HG03460 (cell line): ENCODE results near the gene SPACA6.

Source experiments
- ATAC-seq: cut with Tn5 transposase; IDR thresholded peaks from one replicate; pipeline ENCODE4 v1.9.1; 2021; ENCODE audit not compliant: unreplicated experiment

SPACA6 gene

DNA sequence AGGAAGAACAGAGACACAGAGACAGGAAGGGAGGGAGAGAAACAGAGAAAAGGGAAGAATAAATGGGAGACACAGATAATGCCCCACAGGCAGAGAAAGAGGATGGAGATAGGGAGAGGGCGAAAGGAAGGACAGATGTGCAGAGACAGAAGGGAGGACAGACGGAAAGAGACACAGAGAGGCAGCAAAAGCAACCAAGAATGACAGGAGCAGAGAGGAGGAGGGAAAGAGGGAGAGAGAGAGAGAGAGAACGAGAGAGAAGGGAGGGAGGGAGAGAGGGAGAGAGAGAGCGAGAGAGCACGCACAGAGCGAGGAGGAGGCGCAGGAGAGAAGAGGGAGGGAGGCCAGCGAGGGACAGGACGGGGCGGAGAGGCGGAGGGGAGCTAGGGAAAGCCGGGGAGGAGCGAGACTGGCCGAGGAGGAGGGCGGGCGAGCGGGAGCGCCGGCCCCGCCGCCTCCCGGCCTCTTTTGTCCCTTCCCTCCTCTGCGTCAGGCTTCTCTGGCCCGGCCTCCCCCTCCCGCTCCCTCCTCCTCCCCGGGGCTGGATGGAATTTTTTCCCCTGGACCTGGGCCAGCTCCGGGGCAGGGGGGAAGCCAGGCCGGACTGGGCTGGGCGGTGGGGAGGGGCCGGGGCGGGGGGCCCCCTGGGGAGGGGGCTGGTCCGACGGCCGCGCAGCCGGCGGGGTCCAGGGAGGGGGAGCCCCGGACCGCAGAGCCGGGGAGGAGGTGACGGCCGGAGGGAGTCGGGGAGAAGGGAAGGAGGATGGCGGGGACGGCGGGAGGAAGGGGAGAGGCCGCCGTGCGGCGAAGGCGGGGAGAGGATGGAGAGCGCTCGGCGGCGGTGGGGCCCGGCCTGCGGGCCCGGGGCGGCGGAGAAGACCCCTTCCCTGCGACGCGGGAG, 4.2 kb upstream of the SPACA6 start:
- no peak for ATAC-seq

DNA sequence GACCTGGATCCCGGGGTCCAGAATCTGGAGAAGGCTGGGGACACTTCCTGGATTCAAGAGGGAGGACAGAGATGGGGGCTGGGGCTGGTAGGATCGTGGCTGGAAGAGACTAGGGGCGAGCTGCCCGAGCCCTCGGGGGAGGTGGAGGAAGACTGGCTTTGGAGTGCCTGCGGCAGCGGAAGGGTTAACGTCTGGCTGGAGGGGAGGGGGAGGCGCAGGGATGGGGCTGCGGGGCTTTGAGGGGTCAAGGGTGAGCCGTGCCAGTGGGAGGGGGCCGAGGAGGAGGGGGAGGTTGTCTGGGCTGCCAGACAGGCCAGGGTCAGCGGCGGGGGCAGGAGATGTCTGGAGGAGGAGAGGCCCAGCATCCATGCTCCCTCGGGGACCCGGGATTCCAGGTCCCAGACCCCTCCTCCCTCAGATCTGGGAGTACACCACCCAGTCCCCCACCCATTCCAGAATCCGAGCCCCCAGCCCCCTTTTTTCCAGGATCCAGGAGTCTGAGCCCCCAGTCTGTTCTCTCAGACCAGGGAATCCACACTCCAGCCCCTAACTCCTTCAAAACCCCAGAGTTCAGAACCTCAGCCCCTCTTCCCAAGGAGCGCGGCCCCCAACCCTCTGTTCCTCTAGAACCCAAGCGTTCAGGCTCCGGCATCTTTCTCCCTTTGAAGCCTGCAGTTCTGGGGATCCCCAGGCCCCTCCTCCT, 3.2 kb upstream of the SPACA6 start:
- no peak for ATAC-seq

DNA sequence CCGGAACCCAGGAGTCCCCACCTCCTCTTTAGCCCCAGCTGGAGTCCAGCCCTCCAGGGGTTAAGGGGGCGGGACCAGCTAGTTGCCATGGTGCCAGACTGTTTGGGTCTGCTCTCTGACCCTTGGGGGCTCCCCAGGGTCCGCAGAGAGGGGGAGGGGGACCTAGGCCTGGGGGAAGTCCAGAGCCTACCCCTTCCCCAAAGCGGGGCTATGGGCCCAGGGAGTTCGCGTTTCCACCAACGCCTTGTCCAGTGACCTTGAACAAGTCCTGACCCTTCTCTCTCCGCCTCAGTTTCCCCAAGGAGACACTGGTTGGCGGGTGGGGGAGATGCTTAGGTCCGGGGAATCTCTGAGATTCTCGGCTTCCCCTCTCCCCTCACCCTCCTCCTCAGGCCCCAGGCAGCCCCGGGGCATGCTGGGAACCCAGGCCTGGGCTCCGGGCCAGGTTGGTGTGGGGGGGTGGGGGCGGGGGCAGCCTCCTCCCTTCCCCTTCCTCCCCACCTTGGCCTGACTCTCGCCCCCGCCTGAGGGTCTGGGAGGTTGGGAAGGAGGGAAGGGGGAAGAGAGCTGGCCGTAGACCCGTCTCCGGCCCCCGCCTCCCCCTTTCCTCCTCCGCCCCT, 2.6 kb upstream of the SPACA6 start:
- no peak for ATAC-seq

DNA sequence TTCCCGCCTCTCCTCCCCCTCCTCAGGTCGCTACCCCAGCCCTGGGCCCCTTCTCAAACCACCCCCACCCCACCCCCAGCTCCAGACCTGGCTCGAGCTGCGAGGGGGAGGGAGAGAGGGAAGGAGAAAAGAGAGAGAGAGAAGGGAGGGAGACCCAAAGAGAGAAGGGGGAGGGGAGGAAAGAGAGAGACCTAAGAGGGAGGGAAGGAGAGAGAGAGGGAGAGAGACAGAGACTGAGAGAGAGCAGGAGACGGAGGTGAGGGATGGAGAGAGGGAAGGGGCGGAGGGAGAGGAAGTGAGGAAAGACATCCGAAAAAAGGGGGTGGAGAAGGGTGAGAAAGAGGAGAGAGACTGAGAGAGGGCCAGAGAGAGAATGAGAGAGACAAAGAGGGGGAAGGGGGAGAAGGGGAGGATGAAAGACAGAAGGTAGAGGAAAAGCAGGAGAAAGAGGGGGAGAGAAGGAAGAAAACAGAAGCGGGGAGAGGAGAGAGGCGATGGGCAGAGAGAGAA, 2.0 kb upstream of the SPACA6 start:
- no peak for ATAC-seq

DNA sequence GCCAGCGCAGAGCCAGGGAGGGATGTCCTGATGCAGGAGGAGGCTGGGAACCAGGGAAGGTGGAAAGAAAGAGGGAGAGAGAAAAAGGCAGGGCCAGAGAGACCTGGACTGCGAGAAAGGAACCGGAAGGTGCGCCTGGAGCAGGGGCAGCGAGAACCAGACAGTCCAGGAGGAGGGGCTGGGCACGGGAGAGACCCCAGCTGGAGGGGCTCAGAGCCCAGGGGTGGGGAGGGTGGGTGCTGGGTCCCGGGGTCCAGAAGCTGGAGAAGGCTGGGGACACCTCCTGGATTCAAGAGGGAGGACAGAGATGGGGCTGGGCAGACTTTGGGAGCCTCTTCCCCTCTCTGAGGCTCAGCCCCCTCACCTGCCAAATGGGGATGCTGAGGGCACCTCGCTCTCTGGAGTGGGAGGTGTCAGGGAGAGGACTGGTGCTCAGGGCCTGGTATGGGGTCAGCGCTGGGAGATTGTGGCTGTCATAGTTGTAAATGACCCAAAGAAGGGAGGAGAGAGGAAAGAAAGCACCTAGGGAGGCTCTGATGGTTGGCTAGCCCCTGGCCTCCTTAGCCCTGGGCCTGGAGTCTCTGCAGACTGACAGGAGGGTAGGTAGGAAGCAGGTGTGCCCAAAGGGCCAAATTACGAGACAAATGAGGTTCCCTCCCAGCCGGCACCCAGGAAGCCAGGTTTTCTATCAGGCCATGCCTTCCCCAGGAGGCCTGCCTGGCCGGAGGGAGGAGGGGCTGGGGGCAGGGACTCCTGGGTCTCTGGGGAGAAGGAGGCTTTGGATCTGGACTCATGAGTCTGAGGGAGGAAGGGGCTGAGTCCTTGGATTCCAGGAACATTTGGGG, 1.3 kb upstream of the SPACA6 start:
- ATAC-seq, result no peak

DNA sequence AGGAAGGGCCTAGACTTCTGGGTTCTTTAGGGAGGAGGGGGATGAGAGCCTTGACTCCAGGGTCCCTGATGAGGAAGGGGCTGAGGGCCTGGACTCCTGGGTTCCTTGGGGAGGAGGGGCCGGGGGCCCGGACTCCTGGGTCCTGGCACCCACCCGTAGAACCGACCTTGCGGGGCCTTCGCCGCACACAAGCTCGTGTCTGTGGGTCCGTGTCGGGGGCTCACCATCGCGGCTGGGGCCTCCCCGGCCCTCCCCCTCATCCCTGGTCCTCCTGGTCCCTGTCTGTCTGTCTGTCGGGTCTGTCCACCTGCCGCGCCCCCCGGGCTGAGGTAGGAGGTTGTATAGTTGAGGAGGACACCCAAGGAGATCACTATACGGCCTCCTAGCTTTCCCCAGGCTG, 662 bp upstream of the SPACA6 start:
- ATAC-seq, result no peak

DNA sequence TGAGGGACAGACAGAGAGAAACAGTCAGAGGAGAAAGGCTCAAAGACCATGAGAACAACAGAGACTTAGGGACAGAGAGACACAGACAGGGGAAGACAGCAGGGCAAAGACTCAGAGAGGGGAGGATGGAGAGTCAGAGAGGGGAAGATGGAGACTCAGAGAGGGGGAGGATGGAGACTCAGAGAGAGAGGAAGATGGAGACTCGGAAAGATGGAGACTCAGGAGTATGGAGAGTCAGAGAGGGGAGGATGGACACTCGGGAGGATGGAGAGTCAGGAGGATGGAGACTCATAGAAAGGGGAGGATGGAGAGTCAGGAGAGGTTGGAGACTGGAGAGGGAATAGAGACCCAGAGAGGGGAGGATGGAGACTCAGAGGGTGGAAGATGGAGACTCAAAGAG, 689 bp downstream of the SPACA6 start:
- no peak for ATAC-seq

DNA sequence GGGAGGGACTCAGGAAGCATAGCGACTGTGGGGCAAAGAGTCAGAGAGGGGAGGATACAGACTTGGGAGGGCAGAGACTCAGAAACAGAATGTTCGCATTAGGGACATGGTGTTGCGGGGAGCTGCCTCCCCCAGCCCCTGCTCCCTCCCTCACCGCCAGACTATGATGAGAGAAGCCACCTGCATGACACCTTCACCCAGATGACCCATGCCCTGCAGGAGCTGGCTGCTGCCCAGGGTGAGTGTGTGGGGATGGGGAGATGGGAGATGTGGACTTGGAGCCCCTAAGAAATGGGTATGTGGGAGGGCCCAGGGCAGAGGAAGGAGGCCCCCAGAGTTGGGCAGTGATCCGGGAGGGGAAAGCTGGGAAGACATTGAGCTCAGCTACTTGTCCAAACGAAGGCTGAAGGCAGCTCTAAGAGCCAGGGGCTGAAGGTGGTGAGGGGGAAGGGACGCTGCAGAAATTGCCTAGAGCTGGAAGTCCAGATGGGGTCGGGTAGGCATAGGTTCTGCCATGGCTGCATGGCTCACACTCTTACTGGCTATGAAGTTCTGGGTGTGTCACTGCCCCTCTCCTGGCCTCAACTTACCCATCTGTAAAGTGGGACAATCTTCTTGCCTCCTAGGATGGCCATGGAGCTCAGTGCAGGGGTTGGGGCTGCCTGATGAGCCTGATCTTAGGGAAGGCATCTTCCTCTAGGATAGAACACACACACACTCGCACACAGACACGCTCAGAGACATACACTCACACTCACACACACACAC, 1.4 kb downstream of the SPACA6 start:
- no peak for ATAC-seq

DNA sequence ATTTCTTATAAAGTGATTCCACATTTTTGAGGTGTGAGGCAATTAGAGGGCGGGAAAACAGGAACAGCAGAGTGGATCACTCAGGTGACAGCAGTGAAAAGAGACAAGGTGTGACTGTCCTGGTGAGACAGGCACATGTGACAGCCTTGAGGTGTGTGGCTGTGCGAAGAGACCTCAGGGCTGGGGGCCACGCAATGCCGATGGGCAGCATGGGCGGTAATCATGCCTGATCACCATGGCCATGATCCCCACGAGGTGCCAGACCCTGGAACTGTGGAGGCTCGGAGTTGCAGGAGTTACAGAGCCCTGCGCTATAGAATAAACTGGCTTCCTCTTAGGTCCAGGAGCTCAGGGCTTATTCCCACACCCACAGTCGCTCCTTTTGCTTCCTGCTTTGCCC, 2.0 kb downstream of the SPACA6 start:
- no peak for ATAC-seq

DNA sequence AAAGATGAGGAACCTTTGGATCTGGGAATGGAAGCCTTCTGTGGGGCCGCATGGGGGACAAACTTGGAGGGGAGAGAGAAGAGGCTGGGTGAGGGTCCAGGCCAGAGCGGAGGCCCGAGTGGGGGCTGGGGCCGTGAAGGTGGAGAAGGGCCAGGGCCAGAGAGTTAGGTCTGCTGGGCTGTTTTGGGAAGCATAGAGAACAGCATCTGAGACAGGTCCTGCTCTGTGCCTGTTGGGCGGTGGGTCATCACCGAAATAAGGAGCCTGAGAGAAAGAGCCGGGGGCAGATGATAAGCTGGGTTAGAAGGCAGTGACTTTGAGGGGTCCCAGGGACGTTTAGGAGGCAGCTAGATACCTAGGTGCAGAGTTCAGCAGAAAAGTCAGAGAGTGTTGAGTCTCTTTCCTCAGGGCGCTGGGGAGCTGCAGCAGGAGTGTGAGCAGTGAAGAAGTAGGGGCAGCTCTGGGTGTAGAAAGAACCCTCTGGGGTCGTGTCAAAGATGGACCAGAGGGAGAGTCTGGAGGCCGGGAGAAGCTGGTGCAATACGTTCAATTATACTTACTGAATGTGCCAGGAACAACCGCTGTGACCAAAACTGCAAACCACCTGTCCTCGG, 2.7 kb downstream of the SPACA6 start:
- no peak for ATAC-seq

DNA sequence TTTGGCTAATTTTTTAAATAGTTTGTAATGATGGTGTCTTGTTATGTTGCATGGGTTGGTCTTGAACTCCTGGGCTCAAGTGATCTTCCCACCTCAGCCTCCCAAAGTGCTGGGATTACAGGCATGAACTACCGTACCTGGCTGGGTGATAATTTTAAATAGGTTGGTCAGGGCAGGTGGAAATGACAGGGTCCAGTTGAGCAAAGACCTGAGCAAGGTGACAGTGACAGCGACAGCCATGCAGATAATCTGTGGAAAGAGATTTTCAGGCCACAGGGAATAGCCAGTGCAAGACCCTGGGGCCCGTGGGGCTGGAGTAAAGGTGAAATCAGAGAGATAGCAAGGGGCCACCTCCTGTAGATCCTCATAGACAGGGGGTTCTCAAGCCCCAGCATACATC, 3.5 kb downstream of the SPACA6 start:
- ATAC-seq, result no peak

DNA sequence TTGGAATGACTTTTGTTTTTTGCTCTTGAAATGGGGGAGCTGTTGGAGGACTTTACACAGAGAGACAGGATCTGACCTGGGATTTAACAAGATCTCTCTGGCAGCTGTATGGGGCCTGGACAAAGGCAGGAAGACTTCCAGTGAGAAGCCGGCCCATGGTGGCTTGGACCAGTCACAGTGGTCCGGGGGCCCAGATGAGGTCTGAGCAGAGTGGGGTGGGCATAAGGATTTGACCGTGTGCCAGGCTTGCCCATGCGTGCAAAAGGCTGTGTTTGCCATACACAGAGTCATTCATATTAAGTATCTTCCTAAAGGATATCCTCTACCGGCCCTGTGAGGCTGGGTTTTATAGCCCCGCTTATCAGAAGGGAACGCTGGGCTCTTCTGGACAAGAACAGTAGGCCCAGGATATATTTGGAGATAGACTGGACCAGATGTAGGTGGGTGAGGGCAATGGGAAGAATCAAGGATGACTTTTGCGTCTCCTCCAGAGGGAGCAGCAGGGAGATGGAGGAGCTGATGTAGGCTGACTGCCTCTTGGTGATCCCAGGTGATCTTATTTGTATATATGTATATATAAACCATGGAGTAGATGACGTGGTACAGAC, 4.1 kb downstream of the SPACA6 start:
- ATAC-seq, result no peak

DNA sequence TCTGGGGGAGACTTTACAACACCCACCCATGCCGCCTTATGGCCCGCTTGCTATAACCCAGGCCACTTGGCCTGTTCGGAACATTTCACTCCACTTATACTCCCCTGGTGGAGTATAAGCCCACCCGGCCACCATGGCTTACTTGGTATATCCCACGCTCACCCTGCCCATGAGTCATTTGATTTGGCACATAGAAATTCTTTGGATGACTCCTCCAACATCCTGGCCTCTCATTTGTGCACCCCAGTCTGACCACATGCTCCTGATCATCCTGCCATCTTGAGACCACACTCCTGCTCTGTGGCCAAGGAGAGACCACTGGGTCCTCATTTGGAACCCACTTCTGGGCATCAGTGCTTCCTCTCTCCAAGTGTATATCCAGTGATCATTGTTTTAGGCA, 5.2 kb downstream of the SPACA6 start:
- no peak for ATAC-seq

DNA sequence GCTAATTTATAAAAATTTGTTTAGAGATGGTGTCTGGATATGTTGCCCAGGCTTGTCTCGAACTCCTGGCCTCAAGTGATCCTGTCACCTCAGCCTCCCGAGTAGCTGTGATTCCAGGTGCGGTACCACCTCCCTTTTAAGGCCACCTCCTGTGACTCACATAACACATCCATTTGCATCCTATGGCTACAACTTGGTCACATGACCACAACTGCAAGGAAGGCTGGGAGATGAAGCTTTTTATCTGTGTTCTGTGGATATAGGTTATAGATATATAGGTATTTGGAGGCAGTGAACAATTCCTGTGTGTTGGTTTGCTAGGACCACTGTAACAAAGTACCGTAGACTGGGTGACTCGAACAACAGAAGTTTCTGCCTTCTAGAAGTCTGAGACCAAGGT, 6.0 kb downstream of the SPACA6 start:
- no peak for ATAC-seq

DNA sequence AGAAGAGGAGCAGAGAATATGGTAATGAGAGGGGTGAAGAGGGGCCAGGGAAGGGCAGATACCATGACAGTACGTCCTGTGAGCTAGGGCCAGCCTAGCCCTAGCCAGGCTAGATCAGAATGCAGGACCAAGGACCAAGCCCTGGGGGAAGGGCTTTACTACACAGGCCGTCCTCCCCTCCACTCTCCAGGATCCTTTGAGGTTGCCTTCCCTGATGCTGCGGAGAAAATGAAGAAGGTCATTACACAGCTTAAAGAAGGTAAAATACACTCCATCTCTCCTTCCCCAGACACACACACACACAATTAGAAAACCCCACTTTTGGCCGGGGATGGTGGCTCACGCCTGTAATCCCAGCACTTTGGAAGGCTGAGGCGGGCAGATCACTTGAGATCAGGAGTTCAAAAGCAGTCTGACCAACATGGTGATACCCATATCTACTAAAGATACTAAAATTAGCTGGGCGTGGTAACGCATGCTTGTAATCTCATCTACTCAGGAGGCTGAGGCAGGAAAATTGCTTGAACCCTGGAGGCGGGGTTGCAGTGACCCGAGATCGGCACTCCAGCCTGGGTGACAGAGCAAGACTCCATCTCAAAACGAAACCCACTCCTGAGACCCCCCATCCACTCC, 8.5 kb downstream of the SPACA6 start:
- ATAC-seq, result no peak

DNA sequence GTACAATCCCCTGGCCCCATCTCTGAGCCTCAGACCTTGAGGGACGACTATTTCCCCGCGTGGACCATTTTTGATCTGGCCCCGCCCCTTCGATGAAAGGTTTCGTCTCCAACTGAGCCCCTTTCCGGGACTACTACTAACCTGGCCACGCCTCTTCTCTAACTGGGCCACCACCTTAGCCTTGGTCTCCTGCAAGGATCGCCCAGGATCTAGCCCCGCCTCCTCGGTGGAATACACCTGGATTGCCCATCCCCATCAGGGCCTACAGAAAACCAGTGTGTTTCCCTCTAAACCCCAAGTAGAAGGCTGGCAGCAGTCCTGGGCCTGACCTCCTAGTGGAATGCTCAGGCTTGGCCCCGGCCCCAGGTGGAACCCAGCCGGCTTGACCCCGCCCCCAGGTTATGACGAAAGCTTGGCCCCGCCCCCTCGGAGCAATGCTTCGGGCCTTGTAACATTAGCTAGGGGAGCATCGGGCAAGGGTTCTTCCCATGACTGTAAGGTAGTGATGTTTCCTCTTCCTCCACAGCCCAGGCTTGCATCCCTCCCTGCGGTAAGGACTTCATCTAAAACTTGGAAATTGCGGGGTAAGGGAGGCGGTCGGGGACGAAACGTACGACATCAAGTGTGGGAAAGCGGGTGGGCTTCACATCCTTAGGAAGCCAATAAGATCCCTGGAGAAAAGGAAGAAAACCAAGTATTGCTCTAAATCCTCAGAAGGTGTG, 9.1 kb downstream of the SPACA6 start:
- no peak for ATAC-seq

DNA sequence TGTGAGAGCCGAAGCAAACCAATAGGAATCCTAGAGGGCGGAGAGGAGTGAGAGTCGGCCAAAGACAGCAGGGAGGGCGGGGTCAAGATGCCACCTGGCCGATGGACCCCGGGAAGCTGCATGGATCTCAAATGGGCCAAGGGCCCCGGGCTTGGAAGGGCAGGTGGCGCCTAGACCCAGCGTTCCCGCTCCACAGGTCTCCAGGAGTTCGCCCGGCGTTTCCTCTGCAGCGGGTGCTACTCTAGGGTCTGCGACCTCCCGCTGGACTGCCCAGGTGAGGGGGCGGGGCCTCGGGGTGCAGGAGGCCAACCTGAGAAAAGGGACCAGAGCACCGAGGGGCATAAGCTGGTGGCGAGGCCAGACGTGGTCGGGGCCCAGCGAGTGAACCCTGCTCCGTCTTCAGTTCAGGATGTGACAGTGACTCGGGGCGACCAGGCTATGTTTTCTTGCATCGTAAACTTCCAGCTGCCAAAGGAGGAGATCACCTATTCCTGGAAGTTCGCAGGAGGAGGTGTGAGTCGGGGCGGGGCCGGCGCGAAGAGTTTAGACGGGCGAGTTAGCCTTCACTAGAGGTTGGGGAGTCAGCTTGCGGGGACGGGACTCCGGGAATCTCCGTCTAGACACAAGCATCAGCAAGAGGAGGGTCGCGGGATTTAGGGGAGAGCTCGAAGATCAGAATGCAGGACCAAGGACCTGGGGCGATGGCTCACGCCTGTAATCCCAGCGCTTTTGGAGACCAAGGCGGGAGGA, 9.9 kb downstream of the SPACA6 start:
- no peak for ATAC-seq
